Nephron (organoid): ENCODE measurements around the gene UVRAG.
"Not testable (repeated sequence)": the region's sequence is repeated elsewhere in the genome, so short reads cannot be mapped to it uniquely, and the experiment has no call there.

Experiments used
- H3K27ac Mint-ChIP-seq, 3 experiments: 2 replicates each; pipeline ENCODE4 v1.8.0; 2020; ENCODE audit warnings: mixed read lengths in 3 of 3, mild to moderate bottlenecking in 2 of 3, moderate library complexity in 1 of 3
- H3K27me3 Mint-ChIP-seq: 2 replicates; pipeline ENCODE4 v1.8.0; 2021; ENCODE audit warnings: low read depth, mild to moderate bottlenecking, moderate library complexity, mixed read lengths
- H3K36me3 Mint-ChIP-seq: 2 replicates; pipeline ENCODE4 v1.8.0; 2020; ENCODE audit warnings: low read depth, mixed read lengths
- H3K4me1 Mint-ChIP-seq: 2 replicates; pipeline ENCODE4 v1.8.0; 2020; ENCODE audit warnings: mixed read lengths
- H3K4me3 Mint-ChIP-seq, 3 experiments: 2 replicates each; pipeline ENCODE4 v1.8.0; 2020; ENCODE audit warnings: mild to moderate bottlenecking in 3 of 3, mixed read lengths in 3 of 3, moderate library complexity in 2 of 3
- H3K9me3 Mint-ChIP-seq: 2 replicates; pipeline ENCODE4 v1.8.0; 2020; ENCODE audit warnings: mixed read lengths
- TF ChIP-seq, protein P1 (sequence below), 3 experiments: fragments of 200-600 bp; sonication (generic); IDR thresholded peaks; one replicate each; pipeline ENCODE4 v1.5.0; 2021; ENCODE audit warnings: antibody characterized with exemption in 3 of 3; ENCODE audit not compliant: unreplicated experiment in 3 of 3

UVRAG gene

DNA sequence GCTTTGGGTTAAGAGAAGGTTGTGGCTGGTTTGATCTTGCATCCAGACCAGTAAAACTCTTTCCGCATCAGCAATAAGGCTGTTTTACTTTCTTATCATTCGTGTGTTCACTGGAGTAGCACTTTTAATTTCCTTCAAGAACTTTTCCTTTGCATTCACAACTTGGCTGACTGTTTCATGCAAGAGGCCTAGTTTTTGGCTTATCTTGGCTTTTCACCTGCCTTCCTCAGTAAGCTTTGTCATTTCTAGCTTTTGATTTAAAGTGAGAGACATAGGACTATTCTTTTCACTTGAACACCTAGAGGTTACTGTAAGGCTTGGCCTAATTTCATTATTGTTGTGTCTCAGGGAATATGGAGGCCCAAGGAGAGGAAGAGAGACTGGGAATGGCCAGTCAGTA is 144.5 kb downstream of the UVRAG start:
- TF ChIP-seq, protein P1, sequence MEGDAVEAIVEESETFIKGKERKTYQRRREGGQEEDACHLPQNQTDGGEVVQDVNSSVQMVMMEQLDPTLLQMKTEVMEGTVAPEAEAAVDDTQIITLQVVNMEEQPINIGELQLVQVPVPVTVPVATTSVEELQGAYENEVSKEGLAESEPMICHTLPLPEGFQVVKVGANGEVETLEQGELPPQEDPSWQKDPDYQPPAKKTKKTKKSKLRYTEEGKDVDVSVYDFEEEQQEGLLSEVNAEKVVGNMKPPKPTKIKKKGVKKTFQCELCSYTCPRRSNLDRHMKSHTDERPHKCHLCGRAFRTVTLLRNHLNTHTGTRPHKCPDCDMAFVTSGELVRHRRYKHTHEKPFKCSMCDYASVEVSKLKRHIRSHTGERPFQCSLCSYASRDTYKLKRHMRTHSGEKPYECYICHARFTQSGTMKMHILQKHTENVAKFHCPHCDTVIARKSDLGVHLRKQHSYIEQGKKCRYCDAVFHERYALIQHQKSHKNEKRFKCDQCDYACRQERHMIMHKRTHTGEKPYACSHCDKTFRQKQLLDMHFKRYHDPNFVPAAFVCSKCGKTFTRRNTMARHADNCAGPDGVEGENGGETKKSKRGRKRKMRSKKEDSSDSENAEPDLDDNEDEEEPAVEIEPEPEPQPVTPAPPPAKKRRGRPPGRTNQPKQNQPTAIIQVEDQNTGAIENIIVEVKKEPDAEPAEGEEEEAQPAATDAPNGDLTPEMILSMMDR (IDR thresholded peaks at IDR 0.05; ENCODE audit: unreplicated experiment in 3 of 3), result no peak
- no peak overlapping the region for H3K4me3 Mint-ChIP-seq
- no peaks in the 10 kb centered on the region for H3K27me3 Mint-ChIP-seq
- no peak overlapping the region for H3K27ac Mint-ChIP-seq
- peaks cover 3% of the 10 kb centered on the region for H3K9me3 Mint-ChIP-seq
- H3K36me3 Mint-ChIP-seq, result peaks cover 17% of the 10 kb centered on the region
- peaks cover 3% of the 10 kb centered on the region for H3K4me1 Mint-ChIP-seq

DNA sequence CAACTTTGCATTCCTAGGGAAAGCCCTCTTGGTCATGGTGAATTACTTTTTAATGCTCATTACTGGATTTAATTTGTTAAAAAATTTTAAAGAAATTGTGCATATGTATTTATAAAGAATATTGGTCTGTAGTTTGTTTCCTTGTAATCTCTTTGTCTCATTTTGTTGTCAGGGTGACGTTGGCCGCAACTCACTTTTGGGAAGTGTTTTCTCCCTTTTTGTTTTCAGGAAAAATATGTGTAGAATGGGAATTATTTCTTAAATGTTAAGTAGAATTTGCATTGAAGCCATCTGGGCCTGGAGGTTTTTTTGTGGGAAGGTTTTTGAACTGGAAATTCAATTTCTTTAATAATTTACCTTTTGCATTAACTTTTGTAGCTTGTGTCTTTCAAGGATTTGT is 149.1 kb downstream of the UVRAG start:
- H3K4me3 Mint-ChIP-seq, result no peak overlapping the region
- no peak overlapping the region for H3K27ac Mint-ChIP-seq
- peaks cover 6% of the 10 kb centered on the region for H3K4me1 Mint-ChIP-seq
- H3K9me3 Mint-ChIP-seq, result peaks cover 3% of the 10 kb centered on the region
- TF ChIP-seq, protein P1 (IDR thresholded peaks at IDR 0.05; ENCODE audit: unreplicated experiment in 3 of 3), result no peak
- H3K36me3 Mint-ChIP-seq, result peaks cover 18% of the 10 kb centered on the region
- H3K27me3 Mint-ChIP-seq, result no peaks in the 10 kb centered on the region

DNA sequence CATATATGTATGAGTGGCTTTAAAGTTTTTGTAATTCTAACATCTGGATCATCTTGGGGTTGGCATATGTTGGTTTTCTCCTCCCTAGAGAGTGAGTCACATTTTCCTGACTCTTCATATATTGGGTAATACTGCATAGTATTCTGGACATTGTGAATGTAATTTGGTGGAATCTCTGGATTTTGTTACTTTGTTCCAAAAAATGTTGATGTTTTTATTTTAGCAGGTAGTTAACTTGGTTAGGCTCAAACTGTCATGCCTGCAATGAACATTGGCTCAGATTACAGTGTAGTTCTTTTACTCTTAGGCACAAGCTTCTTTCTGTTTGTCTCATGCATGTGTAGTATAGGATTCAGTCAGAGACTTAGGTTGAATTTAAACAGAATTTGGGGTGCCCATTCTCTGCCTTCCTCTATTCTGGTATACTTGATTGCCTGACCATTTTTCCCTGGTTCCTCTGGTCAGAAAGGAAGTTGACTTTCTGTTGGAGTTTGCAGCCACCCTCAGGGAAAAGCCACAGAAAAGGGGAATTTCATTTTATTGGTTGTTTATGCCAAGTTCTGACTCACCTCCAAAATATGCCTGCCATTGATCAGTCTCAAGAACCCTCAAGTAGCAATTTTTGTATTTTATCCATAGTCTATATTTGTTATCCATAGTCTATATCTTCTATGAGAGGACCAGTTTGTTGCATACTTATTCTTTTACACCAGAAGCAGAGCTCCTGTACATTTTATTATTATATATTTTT is 151.7 kb downstream of the UVRAG start:
- H3K4me1 Mint-ChIP-seq, result peaks cover 6% of the 10 kb centered on the region

DNA sequence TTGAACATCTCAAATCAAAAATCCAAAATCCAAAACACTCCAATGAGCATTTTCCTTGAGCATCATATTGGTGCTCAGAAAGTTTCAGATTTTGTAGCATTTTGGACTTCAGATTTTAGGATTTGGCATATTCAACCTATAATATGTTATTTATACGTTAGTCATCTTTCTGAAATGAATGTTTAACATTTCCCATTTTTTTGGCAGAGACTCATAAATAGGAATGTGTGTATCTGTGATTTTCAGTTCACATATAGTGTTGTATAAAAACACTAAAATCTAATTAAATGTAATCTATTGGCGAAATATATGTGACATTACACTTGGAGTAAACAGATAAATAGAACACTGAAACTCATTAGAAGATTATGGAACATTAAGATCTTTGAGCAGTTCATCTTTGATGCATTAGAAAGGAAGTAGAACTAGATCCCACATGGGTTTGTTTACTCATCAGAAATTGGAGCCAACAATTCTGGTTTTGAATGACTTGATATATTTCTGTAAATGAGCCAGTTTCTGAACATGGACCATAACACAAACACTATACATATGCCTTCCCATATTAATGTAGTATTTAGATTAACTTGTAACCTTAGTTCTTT is 153.1 kb downstream of the UVRAG start:
- Mint-ChIP-seq H3K27ac (no peak overlapping the region), H3K36me3 (peaks cover 41% of the 10 kb centered on the region), H3K27me3 (no peaks in the 10 kb centered on the region), H3K9me3 (peaks cover 15% of the 10 kb centered on the region), H3K4me1 (peaks cover 6% of the 10 kb centered on the region), H3K4me3 (no peak overlapping the region)
- TF ChIP-seq, protein P1 (IDR thresholded peaks at IDR 0.05; ENCODE audit: unreplicated experiment in 3 of 3), result no peak

More for the DNA sequence above, 151.7 kb downstream of the UVRAG start:
- no peak overlapping the region for H3K4me3 Mint-ChIP-seq
- peaks cover 28% of the 10 kb centered on the region for H3K36me3 Mint-ChIP-seq
- peaks cover 3% of the 10 kb centered on the region for H3K9me3 Mint-ChIP-seq
- TF ChIP-seq, protein P1 (IDR thresholded peaks at IDR 0.05; ENCODE audit: unreplicated experiment in 3 of 3), result no peak
- H3K27me3 Mint-ChIP-seq, result no peaks in the 10 kb centered on the region
- no peak overlapping the region for H3K27ac Mint-ChIP-seq

DNA sequence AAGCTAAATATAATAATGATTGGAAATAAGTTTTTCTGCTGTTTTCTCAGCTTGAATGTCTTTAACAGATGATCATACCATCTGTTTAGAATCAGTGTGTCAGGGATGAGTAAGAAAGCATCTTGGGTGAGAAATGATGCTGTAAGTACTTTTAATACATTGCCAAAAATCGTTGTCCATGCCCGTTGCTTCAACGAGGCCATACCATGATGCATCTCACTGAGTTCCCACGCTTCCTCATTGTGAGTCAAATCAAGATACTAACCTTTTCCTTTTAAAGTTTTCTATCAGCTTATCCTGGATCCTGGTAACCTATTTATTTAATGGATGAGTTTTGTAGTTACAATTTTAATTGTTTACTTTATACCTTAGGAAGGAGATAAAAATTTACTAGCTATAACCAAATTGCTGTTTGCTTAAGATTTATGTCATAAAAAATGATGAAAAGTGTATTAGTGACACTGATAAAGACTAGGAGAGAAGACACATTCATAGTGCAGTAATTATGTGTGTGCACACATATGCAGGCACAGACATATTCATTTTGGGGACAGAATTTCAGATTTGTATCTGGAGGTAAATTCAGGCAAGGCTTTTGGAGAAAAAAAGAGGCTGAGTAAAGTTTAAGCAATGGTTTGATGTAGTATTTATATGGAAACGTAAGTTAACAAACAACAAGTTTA is 154.8 kb downstream of the UVRAG start:
- peaks cover 6% of the 10 kb centered on the region for H3K4me1 Mint-ChIP-seq
- no peak overlapping the region for H3K4me3 Mint-ChIP-seq
- no peaks in the 10 kb centered on the region for H3K27me3 Mint-ChIP-seq
- peaks cover 45% of the 10 kb centered on the region for H3K36me3 Mint-ChIP-seq
- TF ChIP-seq, protein P1 (IDR thresholded peaks at IDR 0.05; ENCODE audit: unreplicated experiment in 3 of 3), result no peak
- H3K27ac Mint-ChIP-seq, result no peak overlapping the region
- H3K9me3 Mint-ChIP-seq, result peaks cover 25% of the 10 kb centered on the region

DNA sequence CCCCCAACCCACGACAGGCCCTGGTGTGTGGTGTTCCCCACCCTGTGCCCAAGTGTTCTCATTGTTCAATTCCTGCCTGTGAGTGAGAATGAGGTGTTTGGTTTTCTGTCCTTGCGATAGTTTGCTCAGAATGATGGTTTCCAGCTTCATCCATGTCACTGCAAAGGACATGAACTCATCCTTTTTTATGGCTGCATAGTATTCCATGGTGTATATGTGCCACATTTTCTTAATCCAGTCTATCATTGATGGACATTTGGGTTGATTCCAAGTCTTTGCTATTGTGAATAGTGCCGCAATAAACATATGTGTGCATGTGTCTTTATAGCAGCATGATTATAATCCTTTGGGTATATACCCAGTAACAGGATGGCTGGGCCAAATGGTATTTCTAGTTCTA is 158.7 kb downstream of the UVRAG start:
- H3K4me3 Mint-ChIP-seq, H3K4me1 Mint-ChIP-seq, H3K27ac Mint-ChIP-seq, H3K27me3 Mint-ChIP-seq: not testable (repeated sequence)
- H3K9me3 Mint-ChIP-seq, result peaks cover 53% of the 10 kb centered on the region
- peaks cover 72% of the 10 kb centered on the region for H3K36me3 Mint-ChIP-seq

DNA sequence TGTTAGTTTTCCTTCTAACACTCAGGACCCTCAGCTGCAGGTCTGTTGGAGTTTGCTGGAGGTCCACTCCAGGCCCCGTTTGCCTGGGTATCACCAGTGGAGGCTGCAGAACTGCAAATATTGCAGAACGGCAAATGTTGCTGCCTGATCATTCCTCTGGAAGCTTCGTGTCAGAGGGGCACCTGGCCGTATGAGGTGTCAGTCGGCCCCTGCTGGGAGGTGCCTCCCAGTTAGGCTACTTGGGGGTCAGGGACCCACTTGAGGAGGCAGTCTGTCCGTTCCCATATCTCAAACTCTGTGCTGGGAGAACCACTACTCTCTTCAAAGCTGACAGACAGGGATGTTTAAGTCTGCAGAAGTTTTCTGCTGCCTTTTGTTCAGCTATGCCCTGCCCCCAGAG is 164.1 kb downstream of the UVRAG start:
- H3K27ac Mint-ChIP-seq, result peak overlapping the region; percentile 40 to 91 (median 90)
- H3K4me1 Mint-ChIP-seq, result peaks cover 12% of the 10 kb centered on the region
- peak overlapping the region; percentile 77 to 87 (median 83) for H3K4me3 Mint-ChIP-seq
- H3K27me3 Mint-ChIP-seq, result not testable (repeated sequence)
- H3K9me3 Mint-ChIP-seq, result peaks cover 42% of the 10 kb centered on the region
- peaks cover 67% of the 10 kb centered on the region for H3K36me3 Mint-ChIP-seq

DNA sequence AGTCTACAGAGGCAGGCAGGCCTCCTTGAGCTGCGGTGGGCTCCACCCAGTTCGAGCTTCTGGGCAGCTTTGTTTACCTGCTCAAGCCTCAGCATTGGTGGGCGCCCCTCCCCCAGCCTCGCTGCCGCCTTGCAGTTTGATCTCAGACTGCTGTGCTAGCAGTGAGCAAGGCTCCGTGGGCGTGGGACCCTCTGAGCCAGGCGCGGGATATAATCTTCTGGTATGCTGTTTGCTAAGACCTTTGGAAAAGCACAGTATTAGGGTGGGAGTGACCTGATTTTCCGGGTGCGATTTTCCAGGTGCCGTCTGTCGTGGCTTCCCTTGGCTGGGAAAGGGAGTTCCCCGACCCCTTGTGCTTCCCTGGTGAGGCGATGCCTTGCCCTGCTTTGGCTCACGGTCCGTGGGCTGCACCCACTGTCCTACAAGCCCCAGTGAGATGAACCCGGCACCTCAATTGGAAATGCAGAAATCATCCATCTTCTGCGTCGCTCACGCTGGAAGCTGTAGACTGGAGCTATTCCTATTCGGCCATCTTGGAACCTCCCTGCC is 164.5 kb downstream of the UVRAG start:
- peaks cover 69% of the 10 kb centered on the region for H3K36me3 Mint-ChIP-seq
- peak overlapping the region; percentile 77 to 87 (median 83) for H3K4me3 Mint-ChIP-seq
- H3K27ac Mint-ChIP-seq, result peak overlapping the region; percentile 40 to 91 (median 90)
- peaks cover 12% of the 10 kb centered on the region for H3K4me1 Mint-ChIP-seq
- not testable (repeated sequence) for H3K27me3 Mint-ChIP-seq
- H3K9me3 Mint-ChIP-seq, result peaks cover 42% of the 10 kb centered on the region
